HepG2 (cell line): Measurements from ENCODE around the gene IL2RA. TPM values are rescaled to one million over a fixed set of nuclear protein-coding genes. Genes with fewer than 3 reads are reported as not detected.

Experiments used
- ATAC-seq: fragments of 200-7000 bp; cut with Tn5 transposase; 3 replicates; pipeline ENCODE4 v1.9.1; 2020; ENCODE audit warnings: mild to moderate bottlenecking, moderate library complexity
- BruUV-seq: library from RNA; stranded (reverse); fragments of 400-500 nt; replicated peaks from 2 replicates; lab custom pipeline; 2021; lab: Mats Ljungman, UMichigan
- CTCF ChIA-PET: fragments of 300-600 bp; formaldehyde crosslinking; extraction: SDS; loops from one replicate; lab custom pipeline; 2021; ENCODE audit warnings: low total read pairs, inconsistent platforms, low intra/inter-chr PET ratio; lab: Yijun Ruan, JAX
- POLR2A ChIA-PET: fragments of 350-600 bp; sonication (Branson Sonifier 250); formaldehyde crosslinking; loops from one replicate; lab custom pipeline; 2020; ENCODE audit warnings: antibody characterized with exemption, inconsistent platforms; lab: Yijun Ruan, JAX
- DNase-seq: peaks from one replicate; pipeline ENCODE4 v3.0.0-alpha.2; 2015; ENCODE audit warnings: low spot score
- FAIRE-seq: peaks from 3 replicates; lab custom pipeline; 2011; peaks lifted over from hg19 to GRCh38; lab: Jason Lieb, UNC
- H2AFZ ChIP-seq: one replicate; pipeline ENCODE4 v1.6.1; 2011; ENCODE audit warnings: low read length, inconsistent platforms
- H3K27ac ChIP-seq: fragments of 300-600 bp; 3 replicates; pipeline ENCODE4 v1.8.0; 2011; ENCODE audit warnings: mixed run types, mild to moderate bottlenecking, mixed read lengths, low read length, inconsistent platforms; ENCODE audit not compliant: insufficient read depth; ENCODE audit errors: extremely low read length
- H3K27me3 ChIP-seq, 2 experiments: fragments of 200-600 bp in 1 of 2; 2 replicates in 1 of 2; 3 replicates in 1 of 2; pipeline versions ENCODE4 v1.6.0 to v1.8.0; 2011; ENCODE audit warnings: low read length in 2 of 2, mild to moderate bottlenecking in 2 of 2, moderate library complexity in 2 of 2, inconsistent platforms in 1 of 2; ENCODE audit not compliant: insufficient read depth in 2 of 2, control insufficient read depth in 1 of 2
- H3K36me3 ChIP-seq, 2 experiments: fragments of 200-600 bp in 1 of 2; replicated peaks in 1 of 2; 2 replicates in 1 of 2; 3 replicates in 1 of 2; pipeline versions ENCODE4 v1.5.1 to v1.8.0; 2011; ENCODE audit warnings: low read length in 2 of 2, inconsistent platforms in 1 of 2; ENCODE audit not compliant: insufficient read depth in 2 of 2, control insufficient read depth in 1 of 2
- H3K4me1 ChIP-seq: 2 replicates; pipeline ENCODE4 v1.5.1; 2012; ENCODE audit warnings: low read length, inconsistent platforms; ENCODE audit not compliant: insufficient read depth
- H3K4me2 ChIP-seq: 2 replicates; pipeline ENCODE4 v1.6.0; 2011; ENCODE audit warnings: low read depth, low read length, inconsistent platforms
- H3K4me3 ChIP-seq, 3 experiments: fragments of 200-600 bp in 1 of 3; sonication (generic), shearing (Covaris generic) in 1 of 3; replicated peaks in 1 of 3; 2 replicates each; pipeline ENCODE4 v1.5.1; 2011 to 2016; ENCODE audit warnings: low read length in 3 of 3, inconsistent platforms in 2 of 3, low read depth in 2 of 3, mild to moderate bottlenecking in 2 of 3, control low read depth in 1 of 3, mixed read lengths in 1 of 3; ENCODE audit not compliant: insufficient read depth in 1 of 3
- H3K79me2 ChIP-seq: one replicate; pipeline ENCODE4 v1.6.1; 2011; ENCODE audit warnings: low read length, inconsistent platforms; ENCODE audit not compliant: insufficient read depth
- H3K9ac ChIP-seq: 2 replicates; pipeline ENCODE4 v1.6.0; 2011; ENCODE audit warnings: mild to moderate bottlenecking, low read depth, low read length, inconsistent platforms; ENCODE audit not compliant: insufficient read depth
- H3K9me3 ChIP-seq: 2 replicates; pipeline ENCODE4 v1.5.1; 2012; ENCODE audit warnings: mild to moderate bottlenecking, low read length
- H4K20me1 ChIP-seq: 2 replicates; pipeline ENCODE4 v1.6.0; 2011; ENCODE audit warnings: inconsistent platforms, mild to moderate bottlenecking, low read length, moderate library complexity; ENCODE audit not compliant: insufficient read depth
- KLF11 ChIP-seq: IDR thresholded peaks from 2 replicates; pipeline ENCODE4 v1.6.1; 2016; ENCODE audit warnings: missing compliant biosample characterization
- MEF2D ChIP-seq: sonication (generic); formaldehyde crosslinking; IDR thresholded peaks from 2 replicates; pipeline ENCODE4 v1.5.1; 2020; ENCODE audit warnings: mild to moderate bottlenecking, missing genetic modification reagents
- MLLT10 ChIP-seq: sonication (generic); formaldehyde crosslinking; IDR thresholded peaks from 2 replicates; pipeline ENCODE4 v1.4.0; 2020; ENCODE audit warnings: missing genetic modification reagents
- RAD21 ChIP-seq: fragments of 450-650 bp; formaldehyde crosslinking; IDR thresholded peaks from 2 replicates; pipeline ENCODE4 v1.5.0; 2020; ENCODE audit warnings: mild to moderate bottlenecking
- RBAK ChIP-seq: sonication (generic); formaldehyde crosslinking; IDR thresholded peaks from 2 replicates; pipeline ENCODE4 v1.5.1; 2020; ENCODE audit warnings: mild to moderate bottlenecking, missing genetic modification reagents
- SKI ChIP-seq: fragments of 450-650 bp; IDR thresholded peaks from one replicate; pipeline ENCODE4 v1.6.1; 2018; ENCODE audit warnings: mild to moderate bottlenecking; ENCODE audit not compliant: partially characterized antibody
- TBX3 ChIP-seq: fragments of 450-650 bp; IDR thresholded peaks from 2 replicates; pipeline ENCODE4 v1.6.1; 2017; ENCODE audit warnings: antibody characterized with exemption, mild to moderate bottlenecking, inconsistent platforms, borderline replicate concordance
- YY1 ChIP-seq: IDR thresholded peaks from 2 replicates; pipeline ENCODE4 v1.6.1; 2011; ENCODE audit warnings: low read length, low read depth, moderate library complexity, mild to moderate bottlenecking; ENCODE audit not compliant: insufficient read depth, insufficient replicate concordance
- ZC3H13 ChIP-seq: sonication (generic); formaldehyde crosslinking; IDR thresholded peaks from 2 replicates; pipeline ENCODE4 v1.8.1; 2023; ENCODE audit warnings: mild to moderate bottlenecking, missing genetic modification reagents, moderate library complexity
- ZNF354B ChIP-seq: sonication (generic); formaldehyde crosslinking; IDR thresholded peaks from 2 replicates; pipeline ENCODE4 v1.8.0; 2022; ENCODE audit warnings: mild to moderate bottlenecking, missing genetic modification reagents
- ZNF546 ChIP-seq: sonication (generic); formaldehyde crosslinking; conservative IDR thresholded peaks from 2 replicates; pipeline ENCODE4 v1.8.1; 2023; ENCODE audit warnings: mild to moderate bottlenecking, missing genetic modification reagents
- ZNF670 ChIP-seq: sonication (generic); formaldehyde crosslinking; IDR thresholded peaks from 2 replicates; pipeline ENCODE4 v1.8.0; 2022; ENCODE audit warnings: mild to moderate bottlenecking, missing genetic modification reagents, borderline replicate concordance
- ZZZ3 ChIP-seq: sonication (generic); formaldehyde crosslinking; IDR thresholded peaks from 2 replicates; pipeline ENCODE4 v1.4.0; 2020; ENCODE audit warnings: missing genetic modification reagents, mild to moderate bottlenecking, borderline replicate concordance
- WGBS: methylation state at CpG from one replicate; pipeline ENCODE4 v1.1.6; 2017; ENCODE audit warnings: low lambda C conversion rate; 5-methylcytosine and 5-hydroxymethylcytosine counted together
- in situ Hi-C: cut with HindIII; loops from 2 replicates; pipeline ENCODE4 v1.10.0; 2017; ENCODE audit warnings: low pct_unique_long_range_greater_than_20kb; ENCODE audit not compliant: extremely low pct_ligation_motif_present
- intact Hi-C: fragments of 100-400 bp; cut with micrococcal nuclease; formaldehyde crosslinking; loops from one replicate; pipeline ENCODE4 v1.10.0; 2022; ENCODE audit not compliant: unreplicated experiment
- polyA plus RNA-seq, 8 experiments: library from polyadenylated mRNA; depleted of rRNA in 3 of 8; stranded (reverse) in 7 of 8; unstranded in 1 of 8; fragments of >200 nt; fragmentation: Illumina TruSeq in 4 of 8; extraction: Trizol in 4 of 8; gene quantifications; 2 replicates each; pipeline versions ENCODE4 v1.2.1 to v1.2.3, GENCODE V29; 2011 to 2016; ENCODE audit warnings: low read depth in 4 of 8, missing spikeins in 1 of 8, mixed read lengths in 1 of 8; ENCODE audit not compliant: insufficient read depth in 1 of 8
- total RNA-seq, 5 experiments: library from RNA; depleted of rRNA; stranded (reverse); fragments of >200 nt; fragmentation: Illumina TruSeq; extraction: Trizol; gene quantifications; 2 replicates each; pipeline ENCODE4 v1.2.3, GENCODE V29; 2016; ENCODE audit warnings: low read depth in 1 of 5
- TF ChIP-seq, protein P1 (sequence below): sonication (generic); formaldehyde crosslinking; IDR thresholded peaks from 2 replicates; pipeline ENCODE4 v1.9.0; 2021; ENCODE audit warnings: missing genetic modification reagents, borderline replicate concordance
- TF ChIP-seq, protein P2 (sequence below): sonication (generic); formaldehyde crosslinking; IDR thresholded peaks from 2 replicates; pipeline ENCODE4 v1.4.0; 2020; ENCODE audit warnings: mild to moderate bottlenecking, missing genetic modification reagents
- TF ChIP-seq, protein P3 (sequence below), 2 experiments: IDR thresholded peaks; 2 replicates each; pipeline ENCODE4 v1.6.1; 2011 to 2012; ENCODE audit warnings: low read length in 2 of 2, borderline replicate concordance in 1 of 2, low read depth in 1 of 2, mild to moderate bottlenecking in 1 of 2, moderate library complexity in 1 of 2
- TF ChIP-seq, protein P4 (sequence below): sonication (generic); formaldehyde crosslinking; IDR thresholded peaks from 2 replicates; pipeline ENCODE4 v1.4.0; 2020; ENCODE audit warnings: missing genetic modification reagents

IL2RA gene
- total and polyA plus RNA-seq, 2 of the 13 experiments (the other 11 are each of a cell fraction or from before 2014, with no cell fraction given): not detected

DNA sequence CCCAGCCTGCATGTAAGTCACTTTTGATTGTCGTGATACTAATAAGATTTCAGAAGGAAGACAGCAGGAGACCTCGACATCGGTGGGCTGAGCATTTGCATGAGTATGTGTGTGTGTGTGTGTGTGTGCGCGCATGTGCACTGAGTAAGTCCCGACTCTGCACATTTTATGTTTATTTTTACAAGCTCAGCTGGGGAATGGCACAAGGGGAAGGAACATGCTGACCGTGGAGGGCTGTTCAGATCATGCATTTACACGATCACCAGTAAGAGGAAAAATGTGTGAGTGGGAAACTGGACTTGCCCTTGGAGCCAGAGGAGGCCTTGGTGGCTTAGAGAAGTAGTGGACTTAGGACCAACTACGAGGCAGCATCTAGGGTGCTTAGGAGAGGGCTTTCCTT is 41.3 kb downstream of the IL2RA start:
- no peak overlapping the region for H3K27ac ChIP-seq
- intact Hi-C loops (no loop called here), in situ Hi-C loops (no loop called here)
- H3K4me3 ChIP-seq: no peak overlapping the region
- ATAC-seq (no peak), FAIRE-seq (no peak), DNase-seq (no peak)
- H3K9me3 ChIP-seq: no peaks in the 10 kb centered on the region
- H3K4me2 ChIP-seq: no peak overlapping the region
- no TSS peak for BruUV-seq
- POLR2A ChIA-PET: no interaction called here
- H3K36me3 ChIP-seq: no peaks in the 10 kb centered on the region
- 45% methylated on average over 9 of the region's 9 CpGs for WGBS
- H4K20me1 ChIP-seq: no peaks in the 10 kb centered on the region
- peaks cover 0 to 23% of the 10 kb centered on the region in 2 experiments; a peak in 3 of 5 replicates for H3K27me3 ChIP-seq
- H2AFZ ChIP-seq: no peak overlapping the region
- no peaks in the 10 kb centered on the region for H3K4me1 ChIP-seq
- CTCF ChIA-PET: no interaction called here
- H3K79me2 ChIP-seq: no peaks in the 10 kb centered on the region
- TF ChIP-seq, protein P1, sequence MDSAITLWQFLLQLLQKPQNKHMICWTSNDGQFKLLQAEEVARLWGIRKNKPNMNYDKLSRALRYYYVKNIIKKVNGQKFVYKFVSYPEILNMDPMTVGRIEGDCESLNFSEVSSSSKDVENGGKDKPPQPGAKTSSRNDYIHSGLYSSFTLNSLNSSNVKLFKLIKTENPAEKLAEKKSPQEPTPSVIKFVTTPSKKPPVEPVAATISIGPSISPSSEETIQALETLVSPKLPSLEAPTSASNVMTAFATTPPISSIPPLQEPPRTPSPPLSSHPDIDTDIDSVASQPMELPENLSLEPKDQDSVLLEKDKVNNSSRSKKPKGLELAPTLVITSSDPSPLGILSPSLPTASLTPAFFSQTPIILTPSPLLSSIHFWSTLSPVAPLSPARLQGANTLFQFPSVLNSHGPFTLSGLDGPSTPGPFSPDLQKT (CRISPR knock-in tag): no peak
- no peak for TF ChIP-seq ZNF354B (CRISPR knock-in tag)
- TF ChIP-seq MEF2D: no peak
- TF ChIP-seq MLLT10: no peak
- TF ChIP-seq, protein P2, sequence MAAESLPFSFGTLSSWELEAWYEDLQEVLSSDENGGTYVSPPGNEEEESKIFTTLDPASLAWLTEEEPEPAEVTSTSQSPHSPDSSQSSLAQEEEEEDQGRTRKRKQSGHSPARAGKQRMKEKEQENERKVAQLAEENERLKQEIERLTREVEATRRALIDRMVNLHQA (CRISPR knock-in tag): no peak
- TF ChIP-seq ZNF670 (CRISPR knock-in tag): no peak
- no peak for TF ChIP-seq ZZZ3 (CRISPR knock-in tag)
- no peak for TF ChIP-seq KLF11 (CRISPR knock-in tag)
- no peak for TF ChIP-seq ZC3H13 (CRISPR knock-in tag)
- no peak for TF ChIP-seq RAD21 (CRISPR knock-in tag)
- TF ChIP-seq TBX3: no peak
- no peak for TF ChIP-seq ZNF546 (CRISPR knock-in tag)
- TF ChIP-seq SKI: no peak
- no peak for TF ChIP-seq YY1
- TF ChIP-seq RBAK: no peak
- TF ChIP-seq, protein P3, sequence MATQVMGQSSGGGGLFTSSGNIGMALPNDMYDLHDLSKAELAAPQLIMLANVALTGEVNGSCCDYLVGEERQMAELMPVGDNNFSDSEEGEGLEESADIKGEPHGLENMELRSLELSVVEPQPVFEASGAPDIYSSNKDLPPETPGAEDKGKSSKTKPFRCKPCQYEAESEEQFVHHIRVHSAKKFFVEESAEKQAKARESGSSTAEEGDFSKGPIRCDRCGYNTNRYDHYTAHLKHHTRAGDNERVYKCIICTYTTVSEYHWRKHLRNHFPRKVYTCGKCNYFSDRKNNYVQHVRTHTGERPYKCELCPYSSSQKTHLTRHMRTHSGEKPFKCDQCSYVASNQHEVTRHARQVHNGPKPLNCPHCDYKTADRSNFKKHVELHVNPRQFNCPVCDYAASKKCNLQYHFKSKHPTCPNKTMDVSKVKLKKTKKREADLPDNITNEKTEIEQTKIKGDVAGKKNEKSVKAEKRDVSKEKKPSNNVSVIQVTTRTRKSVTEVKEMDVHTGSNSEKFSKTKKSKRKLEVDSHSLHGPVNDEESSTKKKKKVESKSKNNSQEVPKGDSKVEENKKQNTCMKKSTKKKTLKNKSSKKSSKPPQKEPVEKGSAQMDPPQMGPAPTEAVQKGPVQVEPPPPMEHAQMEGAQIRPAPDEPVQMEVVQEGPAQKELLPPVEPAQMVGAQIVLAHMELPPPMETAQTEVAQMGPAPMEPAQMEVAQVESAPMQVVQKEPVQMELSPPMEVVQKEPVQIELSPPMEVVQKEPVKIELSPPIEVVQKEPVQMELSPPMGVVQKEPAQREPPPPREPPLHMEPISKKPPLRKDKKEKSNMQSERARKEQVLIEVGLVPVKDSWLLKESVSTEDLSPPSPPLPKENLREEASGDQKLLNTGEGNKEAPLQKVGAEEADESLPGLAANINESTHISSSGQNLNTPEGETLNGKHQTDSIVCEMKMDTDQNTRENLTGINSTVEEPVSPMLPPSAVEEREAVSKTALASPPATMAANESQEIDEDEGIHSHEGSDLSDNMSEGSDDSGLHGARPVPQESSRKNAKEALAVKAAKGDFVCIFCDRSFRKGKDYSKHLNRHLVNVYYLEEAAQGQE (IDR thresholded peaks at IDR 0.05; ENCODE audit: borderline replicate concordance in 1 of 2, low read depth in 1 of 2, low read length in 2 of 2): no peak
- TF ChIP-seq, protein P4, sequence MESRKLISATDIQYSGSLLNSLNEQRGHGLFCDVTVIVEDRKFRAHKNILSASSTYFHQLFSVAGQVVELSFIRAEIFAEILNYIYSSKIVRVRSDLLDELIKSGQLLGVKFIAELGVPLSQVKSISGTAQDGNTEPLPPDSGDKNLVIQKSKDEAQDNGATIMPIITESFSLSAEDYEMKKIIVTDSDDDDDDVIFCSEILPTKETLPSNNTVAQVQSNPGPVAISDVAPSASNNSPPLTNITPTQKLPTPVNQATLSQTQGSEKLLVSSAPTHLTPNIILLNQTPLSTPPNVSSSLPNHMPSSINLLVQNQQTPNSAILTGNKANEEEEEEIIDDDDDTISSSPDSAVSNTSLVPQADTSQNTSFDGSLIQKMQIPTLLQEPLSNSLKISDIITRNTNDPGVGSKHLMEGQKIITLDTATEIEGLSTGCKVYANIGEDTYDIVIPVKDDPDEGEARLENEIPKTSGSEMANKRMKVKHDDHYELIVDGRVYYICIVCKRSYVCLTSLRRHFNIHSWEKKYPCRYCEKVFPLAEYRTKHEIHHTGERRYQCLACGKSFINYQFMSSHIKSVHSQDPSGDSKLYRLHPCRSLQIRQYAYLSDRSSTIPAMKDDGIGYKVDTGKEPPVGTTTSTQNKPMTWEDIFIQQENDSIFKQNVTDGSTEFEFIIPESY (CRISPR knock-in tag): no peak
- H3K9ac ChIP-seq: no peak overlapping the region
